Measurements from ENCODE around the gene PLD6. TPM values are rescaled to one million over a fixed set of nuclear protein-coding genes. Genes with fewer than 3 reads are reported as not detected.

The PLD6 gene
- total RNA-seq, 1 donor from 2014 or later, result 0.92 TPM

- no peak overlapping the region for H3K4me3 ChIP-seq (ENCODE audit: low read depth, low read length)
- TF ChIP-seq CTCF (conservative IDR thresholded peaks at IDR 0.05; ENCODE audit: low read depth, low read length), result no peak
- no peak for DNase-seq (ENCODE audit: low read depth)
Observed at GRCh38 chr17:17182598-17183136, 23.5 kb downstream of the PLD6 start.

- DNase-seq (ENCODE audit: low read depth), result no peak
- no peak overlapping the region for H3K4me3 ChIP-seq (ENCODE audit: low read depth, low read length)
- TF ChIP-seq CTCF (conservative IDR thresholded peaks at IDR 0.05; ENCODE audit: low read depth, low read length), result no peak
Observed at GRCh38 chr17:17181666-17182597, 24.2 kb downstream of the PLD6 start.

- no peak for TF ChIP-seq CTCF (conservative IDR thresholded peaks at IDR 0.05; ENCODE audit: low read depth, low read length)
- no peak overlapping the region for H3K4me3 ChIP-seq (ENCODE audit: low read depth, low read length)
- DNase-seq (ENCODE audit: low read depth), result no peak
Observed at GRCh38 chr17:17180741-17181525, 25.2 kb downstream of the PLD6 start.

- DNase-seq (ENCODE audit: low read depth), result no peak
- H3K4me3 ChIP-seq (ENCODE audit: low read depth, low read length), result no peak overlapping the region
- no peak for TF ChIP-seq CTCF (conservative IDR thresholded peaks at IDR 0.05; ENCODE audit: low read depth, low read length)
Observed at GRCh38 chr17:17180141-17180603, 26.0 kb downstream of the PLD6 start.

- no peak for TF ChIP-seq CTCF (conservative IDR thresholded peaks at IDR 0.05; ENCODE audit: low read depth, low read length)
- DNase-seq (ENCODE audit: low read depth), result no peak
- H3K4me3 ChIP-seq (ENCODE audit: low read depth, low read length), result no peak overlapping the region
Observed at GRCh38 chr17:17179371-17179827, 26.7 kb downstream of the PLD6 start.

- no peak for TF ChIP-seq CTCF (conservative IDR thresholded peaks at IDR 0.05; ENCODE audit: low read depth, low read length)
- DNase-seq (ENCODE audit: low read depth), result no peak
- no peak overlapping the region for H3K4me3 ChIP-seq (ENCODE audit: low read depth, low read length)
Observed at GRCh38 chr17:17177176-17177575, 29.0 kb downstream of the PLD6 start.
